K562 (cell line): Measurements from ENCODE around the gene BZW2. TPM values are rescaled to one million over a fixed set of nuclear protein-coding genes. Genes with fewer than 3 reads are reported as not detected.
A peak's percentile ranks its signal among the peaks of the same experiment; 100 is the strongest.

Experiments
- BRD4 ChIP-seq: fragments of 200-600 bp; sonication (generic); IDR thresholded peaks from 2 replicates; pipeline ENCODE4 v1.6.1; 2017; ENCODE audit warnings: inconsistent platforms
- E2F1 ChIP-seq: sonication (generic); formaldehyde crosslinking; IDR thresholded peaks from 2 replicates; pipeline ENCODE4 v1.8.1; 2023; ENCODE audit warnings: mild to moderate bottlenecking, missing genetic modification reagents, moderate library complexity
- GATAD2A ChIP-seq: fragments of 450-650 bp; IDR thresholded peaks from 2 replicates; pipeline ENCODE4 v1.6.1; 2017
- HDAC1 ChIP-seq, 2 experiments: fragments of 450-650 bp; IDR thresholded peaks; 2 replicates each; pipeline ENCODE4 v1.6.1; 2016 to 2017; ENCODE audit warnings: inconsistent platforms in 1 of 2, mild to moderate bottlenecking in 1 of 2, moderate library complexity in 1 of 2
- IRF2 ChIP-seq: sonication (generic); formaldehyde crosslinking; IDR thresholded peaks from 2 replicates; pipeline ENCODE4 v1.8.1; 2022; ENCODE audit warnings: mild to moderate bottlenecking, missing genetic modification reagents
- PHB ChIP-seq: fragments of 250-450 bp; sonication (Bioruptor Pico); IDR thresholded peaks from 2 replicates; pipeline ENCODE4 v1.5.0; 2021
- PTTG1 ChIP-seq: fragments of 450-650 bp; IDR thresholded peaks from 2 replicates; pipeline ENCODE4 v1.6.1; 2016; ENCODE audit warnings: low read depth, mild to moderate bottlenecking, missing genetic modification characterization, missing compliant biosample characterization
- TAF1 ChIP-seq: IDR thresholded peaks from 2 replicates; pipeline ENCODE4 v1.6.1; 2011; ENCODE audit warnings: mild to moderate bottlenecking, low read length, moderate library complexity; ENCODE audit not compliant: insufficient read depth, control insufficient read depth, severe bottlenecking; ENCODE audit errors: extremely low read depth
- UBTF ChIP-seq, 2 experiments: IDR thresholded peaks; 2 replicates each; pipeline ENCODE4 v1.6.1; 2012; ENCODE audit warnings: improper control_type of control experiment in 2 of 2, low read depth in 2 of 2, low read length in 2 of 2, borderline replicate concordance in 1 of 2
- ZC3H11A ChIP-seq: IDR thresholded peaks from 2 replicates; pipeline ENCODE4 v1.6.1; 2012; ENCODE audit warnings: low read depth, low read length, improper control_type of control experiment
- ZNF740 ChIP-seq, 3 experiments: fragments of 200-800 bp in 1 of 3; sonication (Bioruptor generic) in 1 of 3; sonication (generic) in 1 of 3; formaldehyde crosslinking in 1 of 3; IDR thresholded peaks; 2 replicates each; pipeline versions ENCODE4 v1.6.1 to v1.8.0; 2016 to 2022; ENCODE audit warnings: mild to moderate bottlenecking in 2 of 3, missing compliant biosample characterization in 2 of 3, missing genetic modification characterization in 2 of 3, missing genetic modification reagents in 1 of 3
- ZNF766 ChIP-seq: fragments of 200-800 bp; sonication (Bioruptor generic); conservative IDR thresholded peaks from 2 replicates; pipeline ENCODE4 v1.6.1; 2016; ENCODE audit warnings: missing genetic modification characterization, missing compliant biosample characterization
- polyA plus RNA-seq, 8 experiments: library from polyadenylated mRNA; depleted of rRNA in 4 of 8; stranded (reverse) in 5 of 8; unstranded in 3 of 8; fragments of >200 nt; fragmentation: Nextera tagmentation in 2 of 8; fragmentation: Illumina TruSeq in 1 of 8; extraction: Ambion mirVana in 2 of 8; extraction: Trizol in 1 of 8; gene quantifications; 2 replicates each; pipeline versions ENCODE4 v1.2.1 to v1.2.3, GENCODE V29; 2011 to 2014; ENCODE audit warnings: inconsistent platforms in 1 of 8, missing spikeins in 1 of 8
- total RNA-seq, 7 experiments: library from RNA; depleted of rRNA in 6 of 7; stranded (reverse); fragments of >200 nt in 6 of 7; fragmentation: Illumina TruSeq in 2 of 7; extraction: Trizol in 2 of 7; gene quantifications; 2 replicates each; pipeline versions ENCODE4 v1.2.1 to v1.2.3, GENCODE V29; 2011 to 2021; ENCODE audit warnings: low replicate concordance in 1 of 7
- TF ChIP-seq, protein P1 (sequence below): fragments of 450-650 bp; IDR thresholded peaks from 2 replicates; pipeline ENCODE4 v1.6.1; 2016; ENCODE audit warnings: low read depth, mild to moderate bottlenecking, moderate library complexity
- TF ChIP-seq, protein P2 (sequence below): sonication (generic); formaldehyde crosslinking; IDR thresholded peaks from 2 replicates; pipeline ENCODE4 v1.8.0; 2022; ENCODE audit warnings: missing genetic modification reagents, mild to moderate bottlenecking, moderate library complexity, borderline replicate concordance
- TF ChIP-seq, protein P3 (sequence below): sonication (generic); formaldehyde crosslinking; IDR thresholded peaks from 2 replicates; pipeline ENCODE4 v1.8.1; 2022; ENCODE audit warnings: missing genetic modification reagents

The BZW2 gene
- total and polyA plus RNA-seq, 9 of the 15 experiments (the other 6 are each of a cell fraction or from before 2014, with no cell fraction given): 140 to 316 (median 173) TPM

GRCh38 chr7:16644636-16645592, 1.1 kb upstream of the BZW2 start (continued):
- TF ChIP-seq ZNF766 (CRISPR knock-in tag) (no peak), TAF1 (peak; percentile 55), E2F1 (no peak), PTTG1 (tag) (no peak), GATAD2A (peak; percentile 66; the same call in 1 of the 2 replicates), HDAC1 (IDR thresholded peaks at IDR 0.05) (peak in 1 of 2 experiments; percentile 77; a peak in 1 of 4 replicates), BRD4 (no peak), UBTF (IDR thresholded peaks at IDR 0.05; ENCODE audit: borderline replicate concordance in 1 of 2, low read depth in 2 of 2, low read length in 2 of 2) (no peak; a peak in 1 of 4 replicates), ZC3H11A (no peak), ZNF740 (CRISPR knock-in tag; IDR thresholded peaks at IDR 0.05) (no peak; the same call in 1 of the 2 replicates), ZNF740 (tag; IDR thresholded peaks at IDR 0.05) (no peak), IRF2 (no peak), PHB (no peak)
- TF ChIP-seq, protein P1, sequence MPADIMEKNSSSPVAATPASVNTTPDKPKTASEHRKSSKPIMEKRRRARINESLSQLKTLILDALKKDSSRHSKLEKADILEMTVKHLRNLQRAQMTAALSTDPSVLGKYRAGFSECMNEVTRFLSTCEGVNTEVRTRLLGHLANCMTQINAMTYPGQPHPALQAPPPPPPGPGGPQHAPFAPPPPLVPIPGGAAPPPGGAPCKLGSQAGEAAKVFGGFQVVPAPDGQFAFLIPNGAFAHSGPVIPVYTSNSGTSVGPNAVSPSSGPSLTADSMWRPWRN: no peak
- TF ChIP-seq, protein P2, sequence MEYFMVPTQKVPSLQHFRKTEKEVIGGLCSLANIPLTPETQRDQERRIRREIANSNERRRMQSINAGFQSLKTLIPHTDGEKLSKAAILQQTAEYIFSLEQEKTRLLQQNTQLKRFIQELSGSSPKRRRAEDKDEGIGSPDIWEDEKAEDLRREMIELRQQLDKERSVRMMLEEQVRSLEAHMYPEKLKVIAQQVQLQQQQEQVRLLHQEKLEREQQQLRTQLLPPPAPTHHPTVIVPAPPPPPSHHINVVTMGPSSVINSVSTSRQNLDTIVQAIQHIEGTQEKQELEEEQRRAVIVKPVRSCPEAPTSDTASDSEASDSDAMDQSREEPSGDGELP (CRISPR knock-in tag): peak; percentile 68; the same call in 1 of the 2 replicates
- TF ChIP-seq, protein P3, sequence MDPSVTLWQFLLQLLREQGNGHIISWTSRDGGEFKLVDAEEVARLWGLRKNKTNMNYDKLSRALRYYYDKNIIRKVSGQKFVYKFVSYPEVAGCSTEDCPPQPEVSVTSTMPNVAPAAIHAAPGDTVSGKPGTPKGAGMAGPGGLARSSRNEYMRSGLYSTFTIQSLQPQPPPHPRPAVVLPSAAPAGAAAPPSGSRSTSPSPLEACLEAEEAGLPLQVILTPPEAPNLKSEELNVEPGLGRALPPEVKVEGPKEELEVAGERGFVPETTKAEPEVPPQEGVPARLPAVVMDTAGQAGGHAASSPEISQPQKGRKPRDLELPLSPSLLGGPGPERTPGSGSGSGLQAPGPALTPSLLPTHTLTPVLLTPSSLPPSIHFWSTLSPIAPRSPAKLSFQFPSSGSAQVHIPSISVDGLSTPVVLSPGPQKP: no peak
